ENCODE results near the gene SYNDIG1.

The SYNDIG1 gene

GRCh38 chr20:24693466-24694156 lies 224.2 kb downstream of the SYNDIG1 start:
- no peak overlapping the region for H3K4me3 ChIP-seq (ENCODE audit: low read depth, low read length)

GRCh38 chr20:24694157-24694726 lies 224.8 kb downstream of the SYNDIG1 start:
- Histone ChIP-seq H3K9me3 (ENCODE audit: control insufficient read depth, insufficient read depth, low read length) (no peaks in the 10 kb centered on the region), H3K9ac (ENCODE audit: low read depth, low read length) (no peak overlapping the region), H3K27ac (ENCODE audit: low read depth, low read length) (no peak overlapping the region), H3K27me3 (ENCODE audit: control insufficient read depth, insufficient read depth, low read length) (no peaks in the 10 kb centered on the region), H3K4me1 (ENCODE audit: control insufficient read depth, insufficient read depth, low read length) (no peaks in the 10 kb centered on the region), H3K4me3 (ENCODE audit: low read depth, low read length) (no peak overlapping the region), H3K36me3 (ENCODE audit: control insufficient read depth, insufficient read depth, low read length) (no peaks in the 10 kb centered on the region)

More at GRCh38 chr20:24693466-24694156, 224.2 kb downstream of the SYNDIG1 start:
- H3K9me3 ChIP-seq (ENCODE audit: control insufficient read depth, insufficient read depth, low read length) = no peaks in the 10 kb centered on the region
- no peaks in the 10 kb centered on the region for H3K4me1 ChIP-seq (ENCODE audit: control insufficient read depth, insufficient read depth, low read length)
- no peaks in the 10 kb centered on the region for H3K36me3 ChIP-seq (ENCODE audit: control insufficient read depth, insufficient read depth, low read length)
- H3K27me3 ChIP-seq (ENCODE audit: control insufficient read depth, insufficient read depth, low read length) = no peaks in the 10 kb centered on the region
- no peak overlapping the region for H3K9ac ChIP-seq (ENCODE audit: low read depth, low read length)
- H3K27ac ChIP-seq (ENCODE audit: low read depth, low read length) = no peak overlapping the region

- Histone ChIP-seq H3K4me3 (ENCODE audit: low read depth, low read length) (no peak overlapping the region), H3K27ac (ENCODE audit: low read depth, low read length) (no peak overlapping the region), H3K9ac (ENCODE audit: low read depth, low read length) (no peak overlapping the region), H3K27me3 (ENCODE audit: control insufficient read depth, insufficient read depth, low read length) (no peaks in the 10 kb centered on the region), H3K36me3 (ENCODE audit: control insufficient read depth, insufficient read depth, low read length) (no peaks in the 10 kb centered on the region), H3K4me1 (ENCODE audit: control insufficient read depth, insufficient read depth, low read length) (no peaks in the 10 kb centered on the region), H3K9me3 (ENCODE audit: control insufficient read depth, insufficient read depth, low read length) (no peaks in the 10 kb centered on the region)
Measured at GRCh38 chr20:24694727-24695528, 225.5 kb downstream of the SYNDIG1 start.

- Histone ChIP-seq H3K27ac (ENCODE audit: low read depth, low read length) (no peak overlapping the region), H3K27me3 (ENCODE audit: control insufficient read depth, insufficient read depth, low read length) (no peaks in the 10 kb centered on the region), H3K4me1 (ENCODE audit: control insufficient read depth, insufficient read depth, low read length) (no peaks in the 10 kb centered on the region), H3K9me3 (ENCODE audit: control insufficient read depth, insufficient read depth, low read length) (no peaks in the 10 kb centered on the region), H3K36me3 (ENCODE audit: control insufficient read depth, insufficient read depth, low read length) (no peaks in the 10 kb centered on the region), H3K9ac (ENCODE audit: low read depth, low read length) (no peak overlapping the region), H3K4me3 (ENCODE audit: low read depth, low read length) (no peak overlapping the region)
Measured at GRCh38 chr20:24695529-24696225, 226.2 kb downstream of the SYNDIG1 start.

- H3K27me3 ChIP-seq (ENCODE audit: control insufficient read depth, insufficient read depth, low read length) = no peaks in the 10 kb centered on the region
- H3K27ac ChIP-seq (ENCODE audit: low read depth, low read length) = no peak overlapping the region
- no peak overlapping the region for H3K9ac ChIP-seq (ENCODE audit: low read depth, low read length)
- no peaks in the 10 kb centered on the region for H3K36me3 ChIP-seq (ENCODE audit: control insufficient read depth, insufficient read depth, low read length)
- no peak overlapping the region for H3K4me3 ChIP-seq (ENCODE audit: low read depth, low read length)
- no peaks in the 10 kb centered on the region for H3K4me1 ChIP-seq (ENCODE audit: control insufficient read depth, insufficient read depth, low read length)
- no peaks in the 10 kb centered on the region for H3K9me3 ChIP-seq (ENCODE audit: control insufficient read depth, insufficient read depth, low read length)
Measured at GRCh38 chr20:24696396-24696795, 227.0 kb downstream of the SYNDIG1 start.

- H3K27ac ChIP-seq (ENCODE audit: low read depth, low read length) = no peak overlapping the region
- H3K27me3 ChIP-seq (ENCODE audit: control insufficient read depth, insufficient read depth, low read length) = no peaks in the 10 kb centered on the region
- H3K9ac ChIP-seq (ENCODE audit: low read depth, low read length) = no peak overlapping the region
- H3K4me3 ChIP-seq (ENCODE audit: low read depth, low read length) = no peak overlapping the region
- H3K36me3 ChIP-seq (ENCODE audit: control insufficient read depth, insufficient read depth, low read length) = no peaks in the 10 kb centered on the region
- no peaks in the 10 kb centered on the region for H3K9me3 ChIP-seq (ENCODE audit: control insufficient read depth, insufficient read depth, low read length)
- H3K4me1 ChIP-seq (ENCODE audit: control insufficient read depth, insufficient read depth, low read length) = no peaks in the 10 kb centered on the region
Measured at GRCh38 chr20:24697411-24697810, 228.0 kb downstream of the SYNDIG1 start.

GRCh38 chr20:24698189-24698588 lies 228.8 kb downstream of the SYNDIG1 start:
- no peak overlapping the region for H3K27ac ChIP-seq (ENCODE audit: low read depth, low read length)
- H3K27me3 ChIP-seq (ENCODE audit: control insufficient read depth, insufficient read depth, low read length) = no peaks in the 10 kb centered on the region
- H3K9me3 ChIP-seq (ENCODE audit: control insufficient read depth, insufficient read depth, low read length) = no peaks in the 10 kb centered on the region
- H3K9ac ChIP-seq (ENCODE audit: low read depth, low read length) = no peak overlapping the region
- no peaks in the 10 kb centered on the region for H3K4me1 ChIP-seq (ENCODE audit: control insufficient read depth, insufficient read depth, low read length)
- H3K4me3 ChIP-seq (ENCODE audit: low read depth, low read length) = no peak overlapping the region
- no peaks in the 10 kb centered on the region for H3K36me3 ChIP-seq (ENCODE audit: control insufficient read depth, insufficient read depth, low read length)

- Histone ChIP-seq H3K4me3 (ENCODE audit: low read depth, low read length) (no peak overlapping the region), H3K27ac (ENCODE audit: low read depth, low read length) (no peak overlapping the region), H3K9me3 (ENCODE audit: control insufficient read depth, insufficient read depth, low read length) (no peaks in the 10 kb centered on the region)
Measured at GRCh38 chr20:24698706-24699206, 229.3 kb downstream of the SYNDIG1 start.

GRCh38 chr20:24699321-24700165 lies 230.1 kb downstream of the SYNDIG1 start:
- no peaks in the 10 kb centered on the region for H3K9me3 ChIP-seq (ENCODE audit: control insufficient read depth, insufficient read depth, low read length)
- no peaks in the 10 kb centered on the region for H3K4me1 ChIP-seq (ENCODE audit: control insufficient read depth, insufficient read depth, low read length)
- no peak overlapping the region for H3K9ac ChIP-seq (ENCODE audit: low read depth, low read length)
- no peak overlapping the region for H3K27ac ChIP-seq (ENCODE audit: low read depth, low read length)
- no peaks in the 10 kb centered on the region for H3K36me3 ChIP-seq (ENCODE audit: control insufficient read depth, insufficient read depth, low read length)
- no peak overlapping the region for H3K4me3 ChIP-seq (ENCODE audit: low read depth, low read length)
- H3K27me3 ChIP-seq (ENCODE audit: control insufficient read depth, insufficient read depth, low read length) = no peaks in the 10 kb centered on the region

More at GRCh38 chr20:24698706-24699206, 229.3 kb downstream of the SYNDIG1 start:
- H3K9ac ChIP-seq (ENCODE audit: low read depth, low read length) = no peak overlapping the region
- H3K4me1 ChIP-seq (ENCODE audit: control insufficient read depth, insufficient read depth, low read length) = no peaks in the 10 kb centered on the region
- H3K36me3 ChIP-seq (ENCODE audit: control insufficient read depth, insufficient read depth, low read length) = no peaks in the 10 kb centered on the region
- no peaks in the 10 kb centered on the region for H3K27me3 ChIP-seq (ENCODE audit: control insufficient read depth, insufficient read depth, low read length)
